GM18868 (cell line): ENCODE results near the gene REPS1.
"Not testable (repeated sequence)": the region's sequence is repeated elsewhere in the genome, so short reads cannot be mapped to it uniquely, and the experiment has no call there.

Experiments used
- ATAC-seq: cut with Tn5 transposase; IDR thresholded peaks from one replicate; pipeline ENCODE4 v1.9.1; 2021; ENCODE audit warnings: mild to moderate bottlenecking, moderate library complexity; ENCODE audit not compliant: unreplicated experiment

Gene REPS1

GRCh38 chr6:138971601-138972000 lies 16.5 kb downstream of the REPS1 start:
- no peak for ATAC-seq

DNA sequence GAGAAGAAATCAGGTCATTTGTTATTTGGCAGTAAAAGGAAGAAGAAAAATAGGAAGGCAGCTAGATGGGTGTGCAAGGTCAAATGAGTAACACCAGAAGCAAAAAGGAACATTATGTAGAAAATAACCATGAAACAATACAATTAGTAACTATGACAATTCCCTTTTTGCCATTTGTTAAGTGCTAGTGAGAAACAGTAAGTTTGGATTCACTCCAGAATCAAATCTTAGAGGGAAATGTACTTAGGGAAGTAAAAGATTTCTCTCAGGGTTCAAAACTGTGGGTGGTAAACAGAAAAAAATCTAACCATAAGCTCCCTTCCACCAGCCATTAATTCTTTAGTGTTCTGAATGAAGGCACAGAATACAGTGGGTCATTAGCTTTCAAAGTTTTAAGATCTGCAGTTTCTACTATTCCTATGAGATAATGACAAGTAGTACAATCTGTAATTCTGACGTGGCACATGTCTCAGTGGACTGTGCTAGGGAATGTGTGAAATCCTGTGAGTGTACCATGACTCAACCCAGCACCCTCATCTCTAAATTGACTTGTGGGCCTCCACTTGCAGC lies 17.1 kb downstream of the REPS1 start:
- ATAC-seq, result peak; percentile 83

GRCh38 chr6:138970159-138970558 lies 17.9 kb downstream of the REPS1 start:
- ATAC-seq, result no peak

DNA sequence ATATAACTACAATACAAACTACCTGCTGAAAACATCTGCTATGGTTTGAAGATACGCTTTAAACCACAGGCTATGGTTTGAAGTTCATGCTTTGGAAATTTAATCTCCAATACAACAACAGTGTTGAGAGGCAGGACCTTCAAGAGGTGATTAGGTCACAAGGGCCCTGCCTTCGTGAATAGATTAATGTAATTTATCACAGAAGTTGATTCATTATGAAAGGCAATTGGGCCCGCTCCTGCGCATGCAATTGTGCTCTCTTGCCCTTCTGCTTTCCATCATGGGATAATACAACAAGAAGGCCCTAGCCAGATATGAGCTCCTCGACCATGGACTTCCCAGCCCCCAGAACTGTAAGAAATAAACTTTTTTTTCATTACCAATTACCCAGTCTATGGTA lies 21.2 kb downstream of the REPS1 start:
- no peak for ATAC-seq

GRCh38 chr6:138965971-138966370 lies 22.1 kb downstream of the REPS1 start:
- ATAC-seq, result no peak

- ATAC-seq, result no peak
Measured at GRCh38 chr6:138965291-138965874, 22.7 kb downstream of the REPS1 start.

DNA sequence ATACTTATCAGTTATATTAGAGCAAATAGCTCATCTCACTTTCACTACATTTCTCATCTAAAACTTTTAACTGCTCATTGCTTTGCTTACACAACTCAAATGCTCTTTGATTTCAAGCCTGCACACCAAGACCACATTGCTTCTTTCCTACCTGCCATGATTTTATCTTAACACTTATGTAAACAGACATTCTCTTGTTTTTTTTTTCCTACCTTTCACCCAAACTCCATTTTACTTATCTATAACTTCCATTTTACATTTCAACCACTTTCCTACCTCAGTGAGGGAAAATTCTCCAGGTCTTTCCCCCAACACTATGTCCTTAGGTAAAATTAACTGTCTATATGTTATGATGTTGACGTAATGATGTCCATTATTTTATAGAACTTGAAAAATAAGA lies 24.0 kb downstream of the REPS1 start:
- no peak for ATAC-seq

GRCh38 chr6:138963531-138963930 lies 24.5 kb downstream of the REPS1 start:
- no peak for ATAC-seq

DNA sequence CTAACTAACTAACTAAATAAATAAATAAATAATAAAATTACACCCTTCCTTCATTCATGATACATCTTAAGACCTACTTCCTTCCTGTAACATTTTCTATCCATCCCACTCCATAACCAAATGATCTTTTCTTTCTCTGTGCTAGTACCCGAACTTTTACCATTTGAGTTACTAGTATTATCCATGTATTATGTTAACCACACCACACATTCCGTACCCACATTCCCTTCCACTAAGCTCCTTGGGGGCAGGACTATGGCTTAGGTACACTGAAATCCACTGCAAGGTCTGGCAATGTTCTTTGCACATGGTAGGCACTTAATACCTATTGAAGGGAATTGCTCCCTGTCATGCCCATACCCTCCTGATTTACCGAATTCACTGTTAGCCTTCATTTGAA lies 24.9 kb downstream of the REPS1 start:
- no peak for ATAC-seq

- no peak for ATAC-seq
Measured at GRCh38 chr6:138959521-138959920, 28.5 kb downstream of the REPS1 start.

- no peak for ATAC-seq
Measured at GRCh38 chr6:138958595-138958994, 29.5 kb downstream of the REPS1 start.

DNA sequence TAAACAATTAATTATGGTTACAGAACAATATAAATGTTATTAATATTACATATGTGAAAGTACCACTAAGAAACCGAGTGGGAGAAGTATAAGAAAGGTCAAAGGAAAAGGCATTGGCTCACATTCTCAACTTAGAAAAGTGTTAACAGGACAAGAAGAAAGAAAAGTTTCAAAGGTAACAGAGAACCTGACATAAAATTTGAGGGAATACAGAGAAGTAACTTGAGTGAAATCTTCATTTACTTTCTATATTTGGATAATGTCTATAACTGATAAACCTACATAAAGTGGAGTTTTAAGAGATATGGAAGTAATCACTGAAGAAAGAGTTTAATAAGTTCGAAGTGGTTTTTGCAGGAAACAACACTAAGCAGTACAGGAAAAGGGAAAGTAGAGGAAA lies 30.1 kb downstream of the REPS1 start:
- no peak for ATAC-seq

GRCh38 chr6:138957484-138957883 lies 30.6 kb downstream of the REPS1 start:
- ATAC-seq, result no peak

DNA sequence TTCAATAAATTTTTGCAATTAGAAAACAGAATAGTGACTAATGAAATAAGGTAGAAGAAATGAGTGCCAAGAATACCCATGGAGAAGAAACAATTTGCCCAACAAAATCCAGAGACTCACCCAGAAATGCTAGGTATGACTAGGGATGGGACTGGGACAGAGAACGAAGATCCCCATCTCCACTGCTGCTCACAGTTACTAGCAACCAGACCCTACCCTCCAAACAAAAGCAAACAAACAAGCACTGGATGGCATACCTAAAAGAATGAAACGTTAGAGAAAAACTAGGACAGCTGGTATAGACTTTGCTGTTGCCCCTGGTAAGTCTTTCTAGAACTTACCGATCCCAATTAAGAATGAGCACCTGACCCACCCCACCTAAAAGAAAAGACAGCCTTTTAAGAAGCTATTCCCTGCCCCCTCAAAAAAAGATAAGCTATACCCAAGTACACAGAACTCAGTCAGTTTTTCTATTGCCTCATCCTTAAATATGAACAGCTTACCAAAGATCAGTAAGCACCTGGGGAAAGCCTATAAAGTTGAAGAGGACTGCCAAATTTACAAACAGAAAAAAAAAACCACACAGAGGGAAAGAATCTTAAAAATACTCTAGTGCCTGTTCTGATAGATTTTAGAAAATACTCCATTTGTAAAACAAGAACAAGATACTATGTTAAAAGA lies 31.7 kb downstream of the REPS1 start:
- ATAC-seq, result no peak

- no peak for ATAC-seq
Measured at GRCh38 chr6:138955262-138955661, 32.8 kb downstream of the REPS1 start.

DNA sequence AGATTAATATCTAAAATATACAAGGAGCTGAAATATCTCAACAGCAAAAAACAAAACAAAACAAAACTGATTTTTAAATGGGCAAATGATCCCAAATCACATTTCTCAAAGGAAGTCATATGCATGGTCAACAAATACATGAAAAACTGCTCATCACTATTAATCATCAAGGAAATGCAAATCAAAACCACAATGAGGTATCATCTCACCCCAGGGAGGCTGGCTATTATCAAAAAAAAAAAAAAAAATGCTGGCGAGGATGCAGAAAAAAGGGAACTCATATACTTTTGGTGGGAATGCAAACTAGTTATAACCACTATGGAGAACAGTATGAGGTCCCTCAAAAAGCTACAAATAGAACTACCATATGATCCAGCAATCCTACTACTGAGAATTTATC lies 34.6 kb downstream of the REPS1 start:
- no peak for ATAC-seq

- ATAC-seq, result no peak
Measured at GRCh38 chr6:138948546-138949179, 39.4 kb downstream of the REPS1 start.

GRCh38 chr6:138948004-138948403 lies 40.0 kb downstream of the REPS1 start:
- ATAC-seq, result no peak

DNA sequence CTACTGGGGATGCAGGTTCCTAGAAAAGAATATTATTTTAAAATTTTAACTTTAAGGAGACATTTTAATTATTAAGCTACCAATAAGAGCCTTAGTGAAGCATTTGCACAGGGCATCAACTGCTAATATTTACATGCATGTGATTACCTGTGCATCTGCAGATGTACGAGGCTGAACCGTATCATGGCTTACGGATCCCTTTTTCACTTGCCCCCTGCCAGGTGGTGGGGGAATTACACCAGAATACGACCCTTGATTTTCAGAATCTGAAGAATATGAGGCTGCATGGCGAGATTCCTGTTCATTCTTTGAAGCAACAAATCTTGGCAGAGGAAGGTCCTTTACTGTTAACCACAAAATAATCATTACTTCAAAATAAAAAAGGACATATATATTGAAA lies 42.7 kb downstream of the REPS1 start:
- no peak for ATAC-seq

- peak; percentile 91 for ATAC-seq
Measured at GRCh38 chr6:138944412-138944811, 43.6 kb downstream of the REPS1 start.

DNA sequence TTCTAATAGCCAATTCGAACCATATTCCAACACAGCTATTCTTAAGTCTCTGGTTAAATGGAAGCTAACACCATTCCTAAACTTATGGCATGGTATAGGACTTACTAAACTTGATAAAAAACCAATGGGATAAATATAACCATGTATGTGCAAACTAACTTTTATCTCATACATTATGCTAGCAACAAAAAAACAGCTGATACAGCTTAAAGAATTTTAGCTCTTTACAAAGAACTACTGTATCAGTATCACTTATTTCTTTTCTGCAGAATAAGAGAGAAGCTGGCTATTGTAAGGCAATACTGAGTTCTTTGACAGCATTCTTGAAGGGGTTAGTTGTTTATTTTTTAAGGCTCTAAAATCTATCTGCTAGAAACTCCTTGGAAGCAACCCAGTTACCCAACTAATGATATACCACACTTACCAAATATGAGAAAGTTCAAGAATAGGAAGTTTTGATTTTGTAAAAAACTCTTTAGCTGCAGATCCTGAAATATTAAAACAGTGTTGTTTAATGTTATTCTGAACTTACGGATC lies 44.9 kb downstream of the REPS1 start:
- ATAC-seq, result no peak

DNA sequence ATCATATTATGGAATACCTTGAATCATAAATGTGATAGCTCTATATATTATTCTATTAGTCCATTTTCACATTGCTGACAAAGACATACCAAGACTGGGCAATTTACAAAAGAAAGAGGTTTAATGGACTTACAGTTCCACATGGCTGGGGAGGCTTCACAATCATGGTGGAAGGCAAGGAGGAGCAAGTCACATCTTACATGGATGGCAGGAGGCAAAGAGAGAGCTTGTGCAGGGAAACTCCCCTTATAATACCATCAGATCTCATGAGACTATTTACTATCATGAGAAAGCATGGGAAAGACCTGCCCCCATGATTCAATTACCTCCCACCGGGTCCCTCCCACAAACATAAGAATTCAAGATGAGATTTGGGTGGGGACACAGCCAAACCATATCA lies 51.2 kb downstream of the REPS1 start:
- ATAC-seq, result not testable (repeated sequence)
